B cell (primary cell): Measurements from ENCODE around the gene UBAC1. TPM values are rescaled to one million over a fixed set of nuclear protein-coding genes. Genes with fewer than 3 reads are reported as not detected.

ENCODE experiments used
- ATAC-seq: fragments of 200-7000 bp; cut with Tn5 transposase; one replicate; pipeline ENCODE4 v1.10.0; 2021; ENCODE audit warnings: low read depth, mild to moderate bottlenecking, moderate number of reproducible peaks, moderate library complexity
- CTCF ChIA-PET: fragments of 350-600 bp; sonication (Branson Sonifier 250); formaldehyde crosslinking; loops from one replicate; lab custom pipeline; 2021; ENCODE audit warnings: antibody characterized with exemption, inconsistent platforms; lab: Charles Lee
- POLR2A ChIA-PET: fragments of 350-600 bp; sonication (Branson Sonifier 250); formaldehyde crosslinking; loops from one replicate; lab custom pipeline; 2021; ENCODE audit warnings: antibody characterized with exemption; lab: Charles Lee
- DNase-seq: peaks from one replicate; pipeline ENCODE4 v3.0.0; 2013
- H2AFZ ChIP-seq: 2 replicates; pipeline ENCODE4 v1.6.1; 2012; ENCODE audit warnings: mild to moderate bottlenecking, low read depth, low read length; ENCODE audit not compliant: insufficient read depth, poor library complexity, severe bottlenecking
- H3K27ac ChIP-seq, 2 donors: 1 replicate in 1 of 2; 2 replicates in 1 of 2; pipeline ENCODE4 v1.5.1; 2012 to 2013; ENCODE audit warnings: low read length in 2 of 2, mild to moderate bottlenecking in 2 of 2, moderate library complexity in 1 of 2
- H3K27me3 ChIP-seq, 4 experiments: fragments of 200-600 bp in 1 of 4; sonication (generic) in 1 of 4; replicated peaks in 1 of 4; 1 replicate in 2 of 4; 2 replicates in 2 of 4; pipeline versions ENCODE4 v1.6.1 to v1.7.0; 2013 to 2016; ENCODE audit warnings: low read length in 3 of 4, mild to moderate bottlenecking in 2 of 4, mixed read lengths in 1 of 4, moderate library complexity in 1 of 4; ENCODE audit not compliant: insufficient read depth in 4 of 4, control insufficient read depth in 3 of 4; ENCODE audit errors: control extremely low read depth in 1 of 4
- H3K36me3 ChIP-seq, 2 experiments: replicated peaks in 1 of 2; 1 replicate in 1 of 2; 2 replicates in 1 of 2; pipeline versions ENCODE4 v1.6.1 to v1.7.1; 2013; ENCODE audit warnings: low read length in 1 of 2; ENCODE audit not compliant: insufficient read depth in 2 of 2, control insufficient read depth in 1 of 2; ENCODE audit errors: control extremely low read depth in 1 of 2, extremely low read depth in 1 of 2
- H3K4me1 ChIP-seq, 2 donors: fragments of 200-600 bp in 1 of 2; sonication (generic) in 1 of 2; 1 replicate in 1 of 2; 2 replicates in 1 of 2; pipeline versions ENCODE4 v1.5.1 to v1.6.1; 2013 to 2017; ENCODE audit warnings: low read length in 2 of 2; ENCODE audit not compliant: control insufficient read depth in 2 of 2, insufficient read depth in 2 of 2
- H3K4me2 ChIP-seq: replicated peaks from 2 replicates; pipeline ENCODE3; 2012; ENCODE audit warnings: mild to moderate bottlenecking, low read depth, low read length; ENCODE audit not compliant: poor library complexity, severe bottlenecking
- H3K4me3 ChIP-seq, 5 experiments: fragments of 200-600 bp in 1 of 5; sonication (generic) in 1 of 5; 1 replicate in 3 of 5; 2 replicates in 2 of 5; pipeline versions ENCODE4 v1.5.1 to v1.7.0; 2011 to 2016; ENCODE audit warnings: low read length in 4 of 5, mild to moderate bottlenecking in 4 of 5, low read depth in 2 of 5, control low read depth in 1 of 5, moderate library complexity in 1 of 5; ENCODE audit not compliant: insufficient read depth in 1 of 5; ENCODE audit errors: control extremely low read depth in 1 of 5, extremely low read depth in 1 of 5
- H3K79me2 ChIP-seq: fragments of 200-600 bp; sonication (generic); one replicate; pipeline ENCODE4 v1.6.0; 2016; ENCODE audit warnings: low read length; ENCODE audit not compliant: control insufficient read depth, insufficient read depth
- H3K9ac ChIP-seq: fragments of 200-600 bp; sonication (generic); 2 replicates; pipeline ENCODE4 v1.6.1; 2017; ENCODE audit warnings: mild to moderate bottlenecking, low read length, moderate library complexity
- H3K9me3 ChIP-seq, 3 donors: one replicate each; pipeline versions ENCODE4 v1.6.1 to v1.7.1; 2013; ENCODE audit warnings: low read length in 2 of 3; ENCODE audit not compliant: control insufficient read depth in 2 of 3, insufficient read depth in 1 of 3; ENCODE audit errors: control extremely low read depth in 1 of 3
- H4K20me1 ChIP-seq: 2 replicates; pipeline ENCODE4 v1.6.0; 2012; ENCODE audit warnings: mild to moderate bottlenecking, low read length; ENCODE audit not compliant: insufficient read depth, control insufficient read depth, poor library complexity, severe bottlenecking
- H3K27ac Mint-ChIP-seq: one replicate; pipeline ENCODE4 v1.8.0; 2021; ENCODE audit warnings: mixed read lengths
- H3K27me3 Mint-ChIP-seq: one replicate; pipeline ENCODE4 v1.8.0; 2021; ENCODE audit warnings: mixed read lengths
- H3K4me1 Mint-ChIP-seq: one replicate; pipeline ENCODE4 v1.8.0; 2021; ENCODE audit warnings: mixed read lengths
- H3K4me3 Mint-ChIP-seq: one replicate; pipeline ENCODE4 v1.8.0; 2021; ENCODE audit warnings: mixed read lengths
- H3K9me3 Mint-ChIP-seq: one replicate; pipeline ENCODE4 v1.8.0; 2022; ENCODE audit warnings: mixed read lengths; ENCODE audit not compliant: insufficient read depth
- EZH2 ChIP-seq: IDR thresholded peaks from 2 replicates; pipeline ENCODE4 v1.6.1; 2012; ENCODE audit warnings: borderline replicate concordance, low read depth, mild to moderate bottlenecking, moderate library complexity, low read length; ENCODE audit not compliant: insufficient read depth, poor library complexity, severe bottlenecking
- WGBS: methylation state at CpG from one replicate; pipeline ENCODE4 v1.1.5; 2013; ENCODE audit warnings: missing lambda C conversion rate; ENCODE audit not compliant: insufficient coverage; 5-methylcytosine and 5-hydroxymethylcytosine counted together
- intact Hi-C: fragments of 100-400 bp; cut with micrococcal nuclease; formaldehyde crosslinking; loops from one replicate; pipeline ENCODE4 v1.10.0; 2022
- polyA plus RNA-seq: library from polyadenylated mRNA; depleted of rRNA; stranded (reverse); fragments of >200 nt; gene quantifications from 2 replicates; pipeline ENCODE4 v1.2.3, GENCODE V29; 2012
- total RNA-seq, 2 donors: library from RNA; stranded (reverse); fragments of 120-200 nt in 1 of 2; gene quantifications; 1 replicate in 1 of 2; 2 replicates in 1 of 2; pipeline versions ENCODE4 v1.2.3 to v1.2.4, GENCODE V29; 2013 to 2022
- TF ChIP-seq, protein P1 (sequence below): fragments of 200-600 bp; IDR thresholded peaks from one replicate; pipeline ENCODE4 v1.8.0; 2022; ENCODE audit warnings: antibody characterized with exemption, mild to moderate bottlenecking

The UBAC1 gene
- total and polyA plus RNA-seq, 2 donors (not counting 1 experiment from before 2014, with no cell fraction given) = 30.8 to 31.1 TPM

- Histone ChIP-seq H3K4me3 (no peak overlapping the region), H3K9ac (no peak overlapping the region), H2AFZ (no peak overlapping the region), H3K4me1 (peaks cover 22 to 25% of the 10 kb centered on the region in 2 donors), H3K36me3 (no peaks in the 10 kb centered on the region), H3K27ac (no peak overlapping the region), H3K27me3 (peaks cover 0 to 8% (median 1%) of the 10 kb centered on the region in 4 experiments), H3K9me3 (peaks cover 0 to 4% (median 0%) of the 10 kb centered on the region in 3 donors), H4K20me1 (no peaks in the 10 kb centered on the region), H3K4me2 (no peak overlapping the region), H3K79me2 (no peaks in the 10 kb centered on the region)
- Mint-ChIP-seq H3K27me3 (no peaks in the 10 kb centered on the region), H3K4me1 (peaks cover 22% of the 10 kb centered on the region), H3K4me3 (no peak overlapping the region), H3K9me3 (no peaks in the 10 kb centered on the region), H3K27ac (no peak overlapping the region)
- ChIA-PET POLR2A (no interaction called here), CTCF (no interaction called here)
- DNase-seq (no peak), ATAC-seq (no peak)
- no peak for TF ChIP-seq EZH2
- TF ChIP-seq, protein P1, sequence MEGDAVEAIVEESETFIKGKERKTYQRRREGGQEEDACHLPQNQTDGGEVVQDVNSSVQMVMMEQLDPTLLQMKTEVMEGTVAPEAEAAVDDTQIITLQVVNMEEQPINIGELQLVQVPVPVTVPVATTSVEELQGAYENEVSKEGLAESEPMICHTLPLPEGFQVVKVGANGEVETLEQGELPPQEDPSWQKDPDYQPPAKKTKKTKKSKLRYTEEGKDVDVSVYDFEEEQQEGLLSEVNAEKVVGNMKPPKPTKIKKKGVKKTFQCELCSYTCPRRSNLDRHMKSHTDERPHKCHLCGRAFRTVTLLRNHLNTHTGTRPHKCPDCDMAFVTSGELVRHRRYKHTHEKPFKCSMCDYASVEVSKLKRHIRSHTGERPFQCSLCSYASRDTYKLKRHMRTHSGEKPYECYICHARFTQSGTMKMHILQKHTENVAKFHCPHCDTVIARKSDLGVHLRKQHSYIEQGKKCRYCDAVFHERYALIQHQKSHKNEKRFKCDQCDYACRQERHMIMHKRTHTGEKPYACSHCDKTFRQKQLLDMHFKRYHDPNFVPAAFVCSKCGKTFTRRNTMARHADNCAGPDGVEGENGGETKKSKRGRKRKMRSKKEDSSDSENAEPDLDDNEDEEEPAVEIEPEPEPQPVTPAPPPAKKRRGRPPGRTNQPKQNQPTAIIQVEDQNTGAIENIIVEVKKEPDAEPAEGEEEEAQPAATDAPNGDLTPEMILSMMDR = no peak
- intact Hi-C loops = no loop called here
- WGBS = 69% methylated on average over 10 of the region's 20 CpGs
Observed at GRCh38 chr9:135994501-135995192, 33.5 kb upstream of the UBAC1 start.

GRCh38 chr9:135993765-135994500, 32.8 kb upstream of the UBAC1 start:
- POLR2A ChIA-PET = no interaction called here
- CTCF ChIA-PET = no interaction called here
- no peak overlapping the region for H2AFZ ChIP-seq
- 90% methylated on average over 27 of the region's 27 CpGs for WGBS
- no peak overlapping the region for H3K27ac Mint-ChIP-seq
- no peak overlapping the region for H3K9ac ChIP-seq
- no peaks in the 10 kb centered on the region for H3K79me2 ChIP-seq
- intact Hi-C loops = no loop called here
- peaks cover 0 to 15% (median 2%) of the 10 kb centered on the region in 4 experiments for H3K27me3 ChIP-seq
- H3K4me1 ChIP-seq = peaks cover 29 to 30% of the 10 kb centered on the region in 2 donors
- DNase-seq = no peak
- ATAC-seq = no peak
- H3K4me3 ChIP-seq = no peak overlapping the region
- H3K27ac ChIP-seq = no peak overlapping the region
- H3K9me3 ChIP-seq = peaks cover 0 to 4% (median 0%) of the 10 kb centered on the region in 3 donors
- H3K4me1 Mint-ChIP-seq = peaks cover 26% of the 10 kb centered on the region
- peak overlapping the region; percentile 29 for H3K4me3 Mint-ChIP-seq
- no peak overlapping the region for H3K4me2 ChIP-seq
- no peaks in the 10 kb centered on the region for H3K27me3 Mint-ChIP-seq
- H3K36me3 ChIP-seq = no peaks in the 10 kb centered on the region
- no peaks in the 10 kb centered on the region for H4K20me1 ChIP-seq
- H3K9me3 Mint-ChIP-seq = no peaks in the 10 kb centered on the region
- TF ChIP-seq, protein P1 = no peak
- no peak for TF ChIP-seq EZH2
